DND-41 (cell line): ENCODE results near the gene KRTAP17-1.
"Not testable (repeated sequence)": the region's sequence is repeated elsewhere in the genome, so short reads cannot be mapped to it uniquely, and the experiment has no call there.

ENCODE experiments used
- CTCF ChIP-seq: IDR thresholded peaks from 2 replicates; pipeline ENCODE4 v1.5.1; 2012; ENCODE audit warnings: borderline replicate concordance, low read length, moderate library complexity, mild to moderate bottlenecking; ENCODE audit not compliant: poor library complexity, severe bottlenecking; ENCODE audit errors: extremely low read depth
- EZH2 ChIP-seq: IDR thresholded peaks from 3 replicates; pipeline ENCODE4 v1.6.1; 2012; ENCODE audit warnings: borderline replicate concordance, low read depth, mild to moderate bottlenecking, moderate library complexity, low read length, inconsistent platforms; ENCODE audit not compliant: severe bottlenecking

GRCh38 chr17:41350381-41350878, 34.9 kb upstream of the KRTAP17-1 start, which contains the start of gene KRT33A:
- TF ChIP-seq CTCF, EZH2: not testable (repeated sequence)
